Spleen (tissue), 7 donors: ENCODE data around the gene CACNA2D1.

Experiments
- CTCF ChIP-seq, 11 experiments: fragments of 200-600 bp in 7 of 11; fragments of 450-650 bp in 4 of 11; sonication (generic) in 4 of 11; IDR thresholded peaks in 8 of 11; conservative IDR thresholded peaks in 3 of 11; 1 replicate in 7 of 11; 2 replicates in 4 of 11; pipeline versions ENCODE4 v1.4.0 to v1.8.0; 2016 to 2021; ENCODE audit warnings: antibody characterized with exemption in 11 of 11, inconsistent platforms in 4 of 11, mild to moderate bottlenecking in 1 of 11
- POLR2A ChIP-seq, 3 donors: fragments of 450-650 bp; IDR thresholded peaks; one replicate each; pipeline ENCODE4 v1.5.1; 2017; ENCODE audit warnings: antibody characterized with exemption in 3 of 3, mild to moderate bottlenecking in 1 of 3
- POLR2AphosphoS5 ChIP-seq, 3 donors: sonication (generic); formaldehyde crosslinking; IDR thresholded peaks; one replicate each; pipeline ENCODE4 v1.5.1; 2017; ENCODE audit warnings: antibody characterized with exemption in 3 of 3
- donor health status: DM: no; HTN: no; CAD: no; lungs with moderate emphysema.
- donor health status: DM: no; HTN: no; CAD: no.
- donor health status: DM: no; HTN: no; CAD: no.

GRCh38 chr7:82204694-82205093, 238.9 kb downstream of the CACNA2D1 start:
- TF ChIP-seq POLR2AphosphoS5 (IDR thresholded peaks at IDR 0.05) (no peak), CTCF (IDR thresholded peaks at IDR 0.05 in 8 of 11, conservative IDR thresholded peaks at IDR 0.05 in 3 of 11) (no peak), POLR2A (IDR thresholded peaks at IDR 0.05) (no peak)
